T-helper 2 cell treated with Interferon-gamma antibody and Interleukin-4, amounts not matched to agents 5 μg/mL and 100 μg/mL, for 36 hours (primary cell): ENCODE measurements around the gene LRRC43.

Source experiments
- DNase-seq: peaks from one replicate; pipeline ENCODE4 v3.0.0; 2021; ENCODE audit warnings: low spot score
- H3K27ac Mint-ChIP-seq: one replicate; pipeline ENCODE4 v1.8.0; 2021; ENCODE audit warnings: mild to moderate bottlenecking, mixed read lengths
- H3K27me3 Mint-ChIP-seq: one replicate; pipeline ENCODE4 v1.8.0; 2021; ENCODE audit warnings: low read depth, mixed read lengths
- H3K36me3 Mint-ChIP-seq: one replicate; pipeline ENCODE4 v1.8.0; 2021; ENCODE audit warnings: low read depth, mixed read lengths
- H3K4me1 Mint-ChIP-seq: one replicate; pipeline ENCODE4 v1.8.0; 2021; ENCODE audit warnings: low read depth, mixed read lengths
- H3K4me3 Mint-ChIP-seq: one replicate; pipeline ENCODE4 v1.8.0; 2022; ENCODE audit warnings: mild to moderate bottlenecking, moderate library complexity, mixed read lengths
- H3K9me3 Mint-ChIP-seq: one replicate; pipeline ENCODE4 v1.8.0; 2021; ENCODE audit warnings: mixed read lengths

LRRC43 gene, protein sequence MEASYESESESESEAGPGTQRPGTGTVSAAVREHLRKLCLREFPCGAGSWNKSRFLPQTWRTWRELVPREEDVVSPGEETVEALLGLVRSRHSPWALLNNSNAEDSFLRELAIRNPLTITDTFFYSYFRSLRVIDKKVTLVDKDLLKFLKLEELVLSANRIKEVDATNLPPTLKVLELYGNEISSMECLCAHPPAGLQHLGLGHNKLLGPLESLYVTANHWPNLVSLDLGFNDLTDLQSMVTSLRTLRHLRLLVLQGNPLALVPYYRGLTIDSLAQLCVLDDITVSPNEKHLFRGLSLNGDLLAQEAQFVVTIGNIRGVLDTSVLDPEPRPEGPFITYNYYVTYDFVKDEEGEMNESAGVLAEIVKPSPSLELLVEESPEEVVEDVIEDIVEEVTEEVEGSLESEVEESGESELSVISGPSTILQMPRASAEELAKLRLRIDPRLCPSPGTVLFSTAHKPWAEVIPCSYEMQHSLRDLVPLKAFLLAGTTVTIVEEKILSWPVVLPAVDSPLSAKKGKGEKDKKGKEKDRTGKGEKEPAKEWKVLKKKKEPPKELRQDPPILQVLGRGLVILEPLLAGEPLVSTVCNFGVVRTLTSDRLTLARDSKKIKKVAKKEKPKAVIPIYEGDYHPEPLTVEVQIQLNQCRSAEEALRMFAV

DNA sequence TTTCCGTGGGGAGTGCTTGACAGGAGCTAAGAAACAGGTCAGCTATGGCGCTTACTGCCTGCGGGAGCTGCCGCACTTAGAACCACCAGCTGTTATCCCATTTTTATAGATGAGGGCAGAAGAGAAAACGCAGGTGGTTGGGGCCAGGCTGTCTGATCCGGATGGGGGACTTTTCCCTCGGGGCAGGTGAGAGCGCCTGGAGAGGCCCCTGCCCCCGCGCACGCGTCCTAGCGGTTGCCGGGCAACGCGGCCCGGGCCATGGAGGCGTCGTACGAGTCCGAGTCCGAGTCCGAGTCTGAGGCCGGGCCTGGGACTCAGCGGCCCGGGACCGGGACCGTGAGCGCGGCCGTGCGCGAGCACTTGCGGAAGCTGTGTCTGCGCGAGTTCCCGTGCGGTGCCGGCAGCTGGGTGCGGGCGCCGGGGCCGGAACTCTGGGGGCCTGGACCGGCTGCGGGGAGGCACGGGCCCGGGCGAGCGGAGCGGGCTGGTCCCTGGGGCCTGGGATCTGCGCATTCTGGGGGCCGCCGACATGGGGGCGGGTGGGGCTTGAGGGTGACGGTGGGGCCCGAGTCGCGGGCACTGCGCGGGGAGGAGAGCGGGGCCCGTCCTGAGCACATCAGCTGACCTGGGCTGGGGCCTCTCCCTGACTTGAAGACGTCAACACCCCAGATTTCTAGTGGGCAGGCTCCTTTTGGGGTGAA, at the start of gene LRRC43:
TSS of gene LRRC43 (plus strand) at position 237 of the 701 bp plus-strand sequence. CDS start at position 259, 22 bp downstream.
- peaks cover 15% of the 10 kb centered on the region for H3K27me3 Mint-ChIP-seq
- DNase-seq, result peak; percentile 35
- H3K4me1 Mint-ChIP-seq, result peaks cover 4% of the 10 kb centered on the region
- H3K27ac Mint-ChIP-seq, result no peak within 1 kb of the TSS
- no peaks in the 10 kb centered on the region for H3K9me3 Mint-ChIP-seq
- H3K36me3 Mint-ChIP-seq, result no peaks in the 10 kb centered on the region
- H3K4me3 Mint-ChIP-seq, result peak within 1 kb of the TSS; percentile 79

DNA sequence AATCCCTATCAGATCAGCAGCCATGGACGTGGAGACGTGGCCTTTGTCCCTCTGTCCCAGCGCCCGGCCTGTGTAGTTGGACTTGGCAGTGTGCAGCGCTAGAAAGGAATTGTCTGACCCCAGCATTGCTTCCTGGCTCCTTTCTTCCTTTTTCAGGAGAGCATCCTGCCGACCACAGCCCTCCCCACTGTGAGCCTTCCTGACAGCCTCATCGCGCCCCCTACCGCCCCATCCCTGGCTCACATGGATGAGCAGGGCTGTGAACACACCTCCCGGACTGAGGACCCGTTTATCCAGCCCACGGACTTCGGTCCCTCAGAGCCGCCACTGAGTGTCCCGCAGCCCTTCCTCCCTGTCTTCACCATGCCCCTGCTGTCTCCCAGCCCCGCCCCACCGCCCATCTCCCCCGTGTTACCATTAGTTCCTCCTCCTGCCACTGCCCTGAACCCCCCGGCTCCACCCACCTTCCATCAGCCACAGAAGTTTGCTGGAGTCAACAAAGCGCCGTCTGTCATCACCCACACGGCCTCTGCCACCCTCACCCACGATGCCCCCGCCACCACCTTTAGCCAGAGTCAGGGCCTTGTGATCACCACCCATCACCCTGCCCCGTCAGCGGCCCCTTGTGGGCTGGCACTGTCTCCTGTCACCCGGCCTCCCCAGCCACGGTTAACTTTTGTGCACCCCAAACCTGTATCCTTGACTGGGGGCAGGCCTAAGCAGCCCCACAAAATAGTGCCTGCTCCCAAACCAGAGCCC, 49.6 kb upstream of the LRRC43 start:
- Mint-ChIP-seq H3K4me1 (no peaks in the 10 kb centered on the region), H3K36me3 (peaks cover 17% of the 10 kb centered on the region), H3K27ac (no peak overlapping the region), H3K4me3 (no peak overlapping the region), H3K9me3 (no peaks in the 10 kb centered on the region), H3K27me3 (no peaks in the 10 kb centered on the region)
- DNase-seq, result no peak

DNA sequence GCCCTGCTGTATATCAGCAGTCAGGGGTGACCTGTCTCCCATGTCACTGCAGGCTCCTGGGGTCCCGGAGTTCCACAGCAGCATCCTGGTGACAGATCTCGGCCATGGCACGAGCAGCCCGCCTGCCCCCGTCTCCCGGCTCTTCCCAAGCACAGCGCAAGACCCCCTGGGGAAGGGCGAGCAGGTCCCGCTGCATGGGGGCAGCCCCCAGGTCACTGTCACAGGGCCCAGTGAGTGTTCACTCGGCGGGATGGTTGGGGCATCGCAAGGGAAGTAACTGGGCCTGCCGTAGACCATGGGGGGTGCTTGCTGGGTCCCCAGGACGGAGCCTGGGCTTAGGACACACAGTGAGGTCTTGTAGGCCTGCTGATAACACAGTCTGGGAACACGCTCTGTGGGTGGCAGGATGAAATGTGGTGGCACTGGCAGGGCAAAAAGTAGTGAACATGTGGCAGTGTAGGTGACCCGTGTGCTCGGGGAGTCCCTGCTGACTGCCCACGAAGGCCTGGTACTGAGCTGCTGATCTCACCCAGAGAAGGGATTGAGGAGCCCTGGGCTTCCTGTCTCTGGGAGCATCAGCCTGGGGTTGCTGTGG, 47.4 kb upstream of the LRRC43 start:
- Mint-ChIP-seq H3K27ac (no peak overlapping the region), H3K4me3 (no peak overlapping the region), H3K36me3 (peaks cover 15% of the 10 kb centered on the region), H3K4me1 (no peaks in the 10 kb centered on the region), H3K9me3 (no peaks in the 10 kb centered on the region), H3K27me3 (no peaks in the 10 kb centered on the region)
- DNase-seq, result no peak

DNA sequence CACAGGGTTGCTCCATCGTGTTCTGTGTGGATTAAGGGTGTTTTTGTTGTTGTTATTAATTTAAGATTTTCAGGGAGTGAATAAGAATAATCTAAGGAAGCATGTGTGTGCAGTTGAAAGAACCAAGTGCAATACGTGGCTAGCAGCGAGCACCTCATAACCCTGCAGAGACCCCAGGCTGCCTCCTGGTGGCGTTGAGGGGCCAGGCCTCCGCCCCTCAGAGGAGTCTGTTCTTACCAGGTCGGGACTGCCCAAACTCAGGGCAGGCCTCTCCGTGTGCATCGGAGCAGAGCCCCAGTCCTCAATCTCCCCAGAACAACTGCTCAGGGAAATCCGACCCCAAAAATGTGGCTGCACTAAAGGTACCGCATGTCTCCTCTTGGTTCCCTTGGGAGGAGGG, 45.7 kb upstream of the LRRC43 start:
- Mint-ChIP-seq H3K36me3 (peaks cover 11% of the 10 kb centered on the region), H3K4me1 (no peaks in the 10 kb centered on the region), H3K9me3 (no peaks in the 10 kb centered on the region), H3K4me3 (no peak overlapping the region), H3K27me3 (no peaks in the 10 kb centered on the region), H3K27ac (no peak overlapping the region)
- no peak for DNase-seq

DNA sequence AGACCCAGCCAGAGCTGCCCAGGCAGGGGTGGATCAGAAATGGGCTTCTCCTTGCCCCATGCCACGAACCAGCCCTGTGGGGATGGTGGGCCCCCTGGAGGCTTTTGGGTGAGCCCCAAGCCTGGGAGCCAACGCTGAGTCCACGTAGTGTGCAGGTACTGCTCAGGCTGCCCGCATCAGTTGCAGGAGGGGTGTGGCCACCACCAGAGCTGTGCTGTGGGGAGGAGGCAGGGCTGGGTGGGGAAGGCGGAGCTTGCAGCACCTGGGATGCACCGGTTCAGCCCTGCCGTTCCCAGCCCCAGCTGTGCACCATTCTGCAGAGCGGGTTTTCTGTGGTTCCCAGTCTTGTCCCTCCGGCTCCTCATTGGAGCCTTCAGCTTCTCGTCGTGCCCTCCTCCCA, 45.2 kb upstream of the LRRC43 start:
- peaks cover 11% of the 10 kb centered on the region for H3K36me3 Mint-ChIP-seq
- H3K27me3 Mint-ChIP-seq, result no peaks in the 10 kb centered on the region
- no peak for DNase-seq
- no peaks in the 10 kb centered on the region for H3K4me1 Mint-ChIP-seq
- H3K27ac Mint-ChIP-seq, result no peak overlapping the region
- no peaks in the 10 kb centered on the region for H3K9me3 Mint-ChIP-seq
- no peak overlapping the region for H3K4me3 Mint-ChIP-seq

DNA sequence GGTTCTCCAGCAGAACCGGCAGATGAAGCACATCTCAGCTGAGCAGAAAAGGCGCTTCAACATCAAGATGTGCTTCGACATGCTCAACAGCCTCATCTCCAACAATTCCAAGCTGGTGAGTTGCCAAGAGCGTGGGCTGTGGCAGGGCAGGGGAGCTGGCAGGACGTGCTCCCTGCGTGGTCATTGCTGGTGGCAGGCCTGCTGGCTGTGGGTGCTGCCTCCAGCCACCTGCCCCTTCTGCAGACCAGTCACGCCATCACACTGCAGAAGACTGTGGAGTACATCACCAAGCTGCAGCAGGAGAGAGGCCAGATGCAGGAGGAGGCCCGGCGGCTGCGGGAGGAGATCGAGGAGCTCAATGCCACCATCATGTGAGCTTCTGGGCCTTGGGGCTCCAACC, 44.7 kb upstream of the LRRC43 start:
- H3K4me1 Mint-ChIP-seq, result no peaks in the 10 kb centered on the region
- peaks cover 11% of the 10 kb centered on the region for H3K36me3 Mint-ChIP-seq
- no peaks in the 10 kb centered on the region for H3K27me3 Mint-ChIP-seq
- DNase-seq, result no peak
- no peak overlapping the region for H3K27ac Mint-ChIP-seq
- no peak overlapping the region for H3K4me3 Mint-ChIP-seq
- no peaks in the 10 kb centered on the region for H3K9me3 Mint-ChIP-seq

DNA sequence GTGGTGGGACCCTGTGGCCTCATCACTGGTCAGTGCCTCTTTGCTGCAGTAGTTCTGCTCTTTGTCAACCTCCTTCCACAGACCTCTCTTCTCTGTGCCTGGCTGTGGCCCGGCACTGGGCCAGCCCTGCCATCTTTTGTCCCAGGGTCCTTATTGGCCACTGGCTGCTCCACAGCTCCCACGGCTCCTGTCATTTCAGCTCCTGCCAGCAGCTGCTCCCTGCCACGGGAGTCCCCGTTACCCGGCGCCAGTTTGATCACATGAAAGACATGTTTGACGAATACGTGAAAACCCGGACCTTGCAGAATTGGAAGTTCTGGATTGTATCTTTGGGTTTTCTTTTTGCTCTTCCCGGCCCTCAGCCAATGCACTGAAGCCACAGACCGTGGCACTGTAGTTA, 44.3 kb upstream of the LRRC43 start:
- H3K4me3 Mint-ChIP-seq, result no peak overlapping the region
- H3K4me1 Mint-ChIP-seq, result no peaks in the 10 kb centered on the region
- H3K27me3 Mint-ChIP-seq, result no peaks in the 10 kb centered on the region
- peaks cover 9% of the 10 kb centered on the region for H3K36me3 Mint-ChIP-seq
- no peak for DNase-seq
- H3K27ac Mint-ChIP-seq, result no peak overlapping the region
- H3K9me3 Mint-ChIP-seq, result no peaks in the 10 kb centered on the region

DNA sequence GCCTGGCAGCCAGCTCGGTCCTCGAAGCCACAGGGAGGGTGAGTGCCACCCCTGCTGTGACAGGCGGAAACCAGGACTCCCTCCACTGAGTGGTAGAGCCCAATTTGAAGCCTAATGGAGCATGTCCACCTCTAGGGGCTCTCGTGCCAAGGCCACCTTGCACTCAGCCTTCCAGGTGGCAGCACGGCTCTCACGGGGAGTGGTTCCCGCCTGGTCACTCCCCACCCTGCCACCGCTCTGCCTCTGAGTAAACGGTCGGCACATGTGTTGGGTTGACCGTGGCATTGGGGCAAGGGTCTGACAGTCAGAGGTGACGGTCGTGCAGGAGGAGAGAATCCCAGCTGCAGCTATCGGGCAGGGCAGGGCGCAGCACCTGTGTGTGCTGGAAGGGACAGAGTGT, 43.7 kb upstream of the LRRC43 start:
- Mint-ChIP-seq H3K4me3 (no peak overlapping the region), H3K4me1 (no peaks in the 10 kb centered on the region), H3K27me3 (no peaks in the 10 kb centered on the region), H3K36me3 (peaks cover 6% of the 10 kb centered on the region), H3K27ac (no peak overlapping the region), H3K9me3 (no peaks in the 10 kb centered on the region)
- DNase-seq, result no peak

DNA sequence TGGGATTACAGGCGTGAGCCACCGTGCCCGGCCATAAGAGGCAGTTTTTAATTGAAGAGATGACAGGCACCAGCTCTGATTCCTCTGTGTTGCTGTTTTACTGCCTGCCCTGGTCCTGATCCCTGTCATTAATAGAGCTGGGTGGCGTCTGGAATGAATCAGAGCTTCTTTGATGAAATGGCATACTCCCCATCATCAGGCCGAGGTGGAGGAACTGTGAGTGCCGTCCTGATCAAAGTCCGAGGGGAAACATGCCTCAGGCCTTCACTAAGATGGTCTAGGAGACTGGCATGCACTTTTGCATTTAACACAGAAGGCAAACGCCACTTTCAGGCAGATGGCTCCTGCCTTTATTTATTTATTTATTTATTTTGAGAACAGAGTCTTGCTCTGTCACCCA, 43.0 kb upstream of the LRRC43 start:
- Mint-ChIP-seq H3K27me3 (no peaks in the 10 kb centered on the region), H3K4me1 (no peaks in the 10 kb centered on the region), H3K4me3 (no peak overlapping the region), H3K9me3 (no peaks in the 10 kb centered on the region), H3K27ac (no peak overlapping the region), H3K36me3 (peaks cover 6% of the 10 kb centered on the region)
- no peak for DNase-seq

DNA sequence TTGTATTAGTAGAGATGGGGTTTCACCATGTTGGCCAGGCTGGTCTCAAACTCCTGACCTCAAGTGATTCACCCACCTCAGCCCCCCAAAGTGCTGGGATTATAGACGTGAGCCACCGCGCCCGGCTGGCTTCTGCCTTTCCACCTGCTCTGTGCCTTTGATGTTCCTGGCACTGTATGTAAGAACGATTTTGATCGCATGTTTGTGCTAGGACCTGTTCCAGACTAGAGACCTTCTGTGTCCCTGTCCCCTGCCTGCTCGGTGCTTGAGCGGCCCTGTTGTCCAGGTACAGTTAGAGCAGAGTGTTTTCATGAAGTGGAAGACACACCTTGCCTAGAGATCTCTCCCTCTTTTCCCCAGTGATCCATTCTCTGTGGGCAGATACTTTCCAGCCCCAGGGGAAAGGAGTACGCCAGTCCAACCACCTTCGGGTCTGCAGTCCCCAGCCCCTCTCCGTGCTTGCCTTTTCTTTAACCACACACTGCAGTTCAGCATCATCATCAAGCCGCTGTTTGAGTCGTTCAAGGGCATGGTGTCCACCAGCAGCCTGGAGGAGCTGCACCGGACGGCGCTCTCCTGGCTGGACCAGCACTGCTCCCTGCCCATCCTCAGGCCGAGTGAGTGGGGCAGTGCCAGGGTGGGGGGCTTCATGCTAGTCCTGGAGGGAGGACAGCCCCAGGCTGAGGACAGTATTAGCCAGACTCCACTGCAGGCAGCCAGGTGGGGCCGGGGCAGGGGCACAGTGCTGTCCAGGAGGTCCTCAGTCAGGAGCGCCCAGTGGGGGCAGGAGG, 42.3 kb upstream of the LRRC43 start:
- DNase-seq, result no peak
- Mint-ChIP-seq H3K36me3 (peaks cover 1% of the 10 kb centered on the region), H3K9me3 (no peaks in the 10 kb centered on the region), H3K4me3 (no peak overlapping the region), H3K27me3 (no peaks in the 10 kb centered on the region), H3K27ac (no peak overlapping the region), H3K4me1 (no peaks in the 10 kb centered on the region)

DNA sequence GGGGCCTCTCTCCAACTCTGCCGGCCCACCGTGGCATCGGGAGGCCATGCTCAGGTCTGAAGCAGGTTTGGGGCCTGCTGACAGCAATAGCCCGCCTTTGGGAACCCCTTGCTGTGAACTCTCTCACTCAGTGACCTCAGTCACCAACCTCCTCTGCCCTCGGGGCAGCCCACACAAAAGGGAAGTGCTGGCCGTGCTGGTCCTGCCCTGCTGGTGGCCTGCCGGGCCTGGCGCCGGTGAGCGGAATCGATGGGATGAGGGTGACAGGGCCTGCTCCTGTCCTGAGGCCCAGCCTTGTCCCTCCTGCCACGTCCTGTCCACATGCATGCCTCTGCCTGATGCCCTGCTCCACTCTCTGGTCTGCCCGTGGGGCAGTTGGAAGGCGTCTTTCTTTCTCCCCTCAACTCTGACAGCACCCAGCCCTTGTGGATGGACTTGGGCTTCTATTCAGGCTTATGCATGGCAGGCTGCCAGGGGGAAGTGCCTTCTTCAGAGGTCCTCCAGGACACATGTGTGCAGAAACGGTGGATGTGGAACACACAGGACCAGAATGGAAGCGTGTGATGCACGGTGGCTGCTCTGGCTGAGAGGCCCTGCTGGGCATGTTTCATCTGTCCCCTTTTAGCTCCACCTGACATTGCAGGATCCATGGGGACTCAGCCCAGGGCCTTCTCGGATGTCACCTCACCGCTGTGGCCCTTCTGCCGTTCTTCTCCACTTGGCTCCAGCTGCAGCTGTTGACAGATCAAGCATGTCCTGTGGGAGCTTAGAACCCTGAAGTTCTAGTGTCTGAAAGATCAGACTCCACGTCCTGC, 40.8 kb upstream of the LRRC43 start:
- H3K27ac Mint-ChIP-seq, result no peak overlapping the region
- no peaks in the 10 kb centered on the region for H3K9me3 Mint-ChIP-seq
- peaks cover 1% of the 10 kb centered on the region for H3K36me3 Mint-ChIP-seq
- no peaks in the 10 kb centered on the region for H3K27me3 Mint-ChIP-seq
- no peaks in the 10 kb centered on the region for H3K4me1 Mint-ChIP-seq
- DNase-seq, result no peak
- H3K4me3 Mint-ChIP-seq, result no peak overlapping the region

DNA sequence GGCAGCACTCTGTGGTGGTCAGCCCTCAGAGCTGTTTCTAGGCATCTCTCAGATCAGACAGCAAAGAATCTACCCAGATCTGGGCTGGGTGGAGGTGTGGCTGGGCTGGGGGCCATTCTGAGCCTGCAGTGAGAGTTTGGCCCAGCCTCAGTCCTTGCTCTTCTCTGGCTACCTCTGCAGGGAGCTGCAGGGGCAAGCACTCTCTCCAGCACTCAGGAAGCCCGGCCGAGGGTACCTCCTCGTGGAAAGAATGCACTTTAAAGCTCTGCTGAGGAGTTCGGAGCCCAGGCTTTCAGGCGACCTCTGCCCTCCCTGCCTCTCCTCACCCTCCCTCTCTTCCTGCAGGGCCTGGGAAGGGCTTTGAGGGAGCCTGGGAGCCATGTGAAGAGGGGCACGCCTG, 40.1 kb upstream of the LRRC43 start:
- DNase-seq, result no peak
- Mint-ChIP-seq H3K36me3 (peaks cover 1% of the 10 kb centered on the region), H3K4me1 (no peaks in the 10 kb centered on the region), H3K27me3 (no peaks in the 10 kb centered on the region), H3K9me3 (no peaks in the 10 kb centered on the region), H3K27ac (no peak overlapping the region), H3K4me3 (no peak overlapping the region)
